GM06990 (cell line): ENCODE results near the gene STXBP1.
A peak's percentile ranks its signal among the peaks of the same experiment; 100 is the strongest.

Experiments
- DNase-seq: peaks from one replicate; pipeline ENCODE4 v3.0.0-alpha.2; 2011; ENCODE audit not compliant: insufficient read length; ENCODE audit errors: extremely low read depth
- H3K27me3 ChIP-seq: replicated peaks from 2 replicates; pipeline ENCODE4 v1.6.0; 2011; ENCODE audit warnings: low read length; ENCODE audit not compliant: control insufficient read depth, insufficient read depth
- H3K36me3 ChIP-seq: 2 replicates; pipeline ENCODE4 v1.5.1; 2011; ENCODE audit warnings: low read length; ENCODE audit not compliant: control insufficient read depth, insufficient read depth
- H3K4me3 ChIP-seq: replicated peaks from 2 replicates; pipeline ENCODE4 v1.5.1; 2011; ENCODE audit warnings: low read depth, mild to moderate bottlenecking, control low read depth, low read length
- TF ChIP-seq, protein P1 (sequence below): IDR thresholded peaks from 2 replicates; pipeline ENCODE4 v1.5.1; 2011; ENCODE audit warnings: low read length, control low read depth, mild to moderate bottlenecking, inconsistent platforms; ENCODE audit not compliant: insufficient read depth, poor library complexity, severe bottlenecking

The STXBP1 gene

DNA sequence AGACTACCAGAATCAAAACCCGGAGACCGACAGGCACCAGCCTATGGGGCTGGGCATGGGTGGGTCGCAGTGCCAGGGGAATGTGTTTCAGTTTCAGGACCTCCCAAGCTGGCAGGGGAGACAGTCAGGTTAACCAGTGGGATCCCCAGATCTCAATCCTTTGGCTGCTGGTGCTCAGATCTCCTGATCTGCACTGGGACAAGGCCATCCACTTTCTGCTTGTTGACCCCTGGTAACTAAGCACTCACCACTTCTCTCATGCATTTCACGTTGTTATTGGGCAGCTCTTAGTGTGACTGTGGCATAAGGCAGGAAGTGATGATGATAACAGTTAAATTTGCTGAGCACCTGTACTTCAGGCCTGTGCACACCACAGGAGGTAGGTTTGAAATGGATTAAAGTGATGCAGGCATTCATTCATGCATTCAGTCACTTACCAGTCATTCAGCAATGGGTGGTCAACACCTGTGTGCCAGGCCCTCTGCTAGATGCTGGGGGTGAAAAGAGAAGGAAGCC lies 42.1 kb upstream of the STXBP1 start:
- Histone ChIP-seq H3K27me3 (no peaks in the 10 kb centered on the region; the same call in 1 of the 2 replicates), H3K4me3 (peak overlapping the region; percentile 66), H3K36me3 (no peaks in the 10 kb centered on the region)
- peak; percentile 43 for DNase-seq
- TF ChIP-seq, protein P1, sequence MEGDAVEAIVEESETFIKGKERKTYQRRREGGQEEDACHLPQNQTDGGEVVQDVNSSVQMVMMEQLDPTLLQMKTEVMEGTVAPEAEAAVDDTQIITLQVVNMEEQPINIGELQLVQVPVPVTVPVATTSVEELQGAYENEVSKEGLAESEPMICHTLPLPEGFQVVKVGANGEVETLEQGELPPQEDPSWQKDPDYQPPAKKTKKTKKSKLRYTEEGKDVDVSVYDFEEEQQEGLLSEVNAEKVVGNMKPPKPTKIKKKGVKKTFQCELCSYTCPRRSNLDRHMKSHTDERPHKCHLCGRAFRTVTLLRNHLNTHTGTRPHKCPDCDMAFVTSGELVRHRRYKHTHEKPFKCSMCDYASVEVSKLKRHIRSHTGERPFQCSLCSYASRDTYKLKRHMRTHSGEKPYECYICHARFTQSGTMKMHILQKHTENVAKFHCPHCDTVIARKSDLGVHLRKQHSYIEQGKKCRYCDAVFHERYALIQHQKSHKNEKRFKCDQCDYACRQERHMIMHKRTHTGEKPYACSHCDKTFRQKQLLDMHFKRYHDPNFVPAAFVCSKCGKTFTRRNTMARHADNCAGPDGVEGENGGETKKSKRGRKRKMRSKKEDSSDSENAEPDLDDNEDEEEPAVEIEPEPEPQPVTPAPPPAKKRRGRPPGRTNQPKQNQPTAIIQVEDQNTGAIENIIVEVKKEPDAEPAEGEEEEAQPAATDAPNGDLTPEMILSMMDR: no peak

DNA sequence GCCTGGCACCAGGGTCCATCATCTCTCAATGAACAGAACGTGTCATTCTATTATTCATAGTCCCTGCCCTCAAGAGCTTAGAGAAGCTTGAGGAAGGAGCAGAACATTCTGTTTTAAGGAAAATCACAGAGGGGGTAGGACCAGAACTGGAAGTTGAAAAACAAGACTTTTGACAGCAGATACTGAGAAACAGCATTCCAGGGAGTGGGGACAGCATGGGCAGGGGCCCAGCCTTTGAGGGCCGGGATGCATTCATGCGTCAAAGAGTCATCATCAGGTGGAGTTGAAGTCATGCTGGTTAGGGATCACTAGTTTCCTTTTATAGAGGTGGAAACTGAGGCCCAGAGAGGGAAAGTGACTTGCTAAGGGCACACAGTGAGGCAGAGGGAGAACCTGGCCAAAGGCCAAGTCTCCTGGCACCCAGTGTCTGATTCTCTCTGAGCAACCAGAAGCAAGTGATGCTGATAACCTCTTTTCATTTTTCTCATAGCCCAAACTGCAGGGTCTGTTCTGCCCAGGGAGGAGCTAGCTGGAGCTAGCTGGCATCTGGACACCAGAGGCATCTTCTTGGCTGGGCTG lies 41.5 kb upstream of the STXBP1 start:
- Histone ChIP-seq H3K27me3 (no peaks in the 10 kb centered on the region; the same call in 1 of the 2 replicates), H3K36me3 (no peaks in the 10 kb centered on the region), H3K4me3 (no peak overlapping the region)
- DNase-seq: no peak
- TF ChIP-seq, protein P1: no peak

GRCh38 chr9:127571971-127572370 lies 40.1 kb upstream of the STXBP1 start:
- Histone ChIP-seq H3K27me3 (no peaks in the 10 kb centered on the region; the same call in 1 of the 2 replicates), H3K4me3 (no peak overlapping the region), H3K36me3 (no peaks in the 10 kb centered on the region)
- TF ChIP-seq, protein P1: no peak
- no peak for DNase-seq

DNA sequence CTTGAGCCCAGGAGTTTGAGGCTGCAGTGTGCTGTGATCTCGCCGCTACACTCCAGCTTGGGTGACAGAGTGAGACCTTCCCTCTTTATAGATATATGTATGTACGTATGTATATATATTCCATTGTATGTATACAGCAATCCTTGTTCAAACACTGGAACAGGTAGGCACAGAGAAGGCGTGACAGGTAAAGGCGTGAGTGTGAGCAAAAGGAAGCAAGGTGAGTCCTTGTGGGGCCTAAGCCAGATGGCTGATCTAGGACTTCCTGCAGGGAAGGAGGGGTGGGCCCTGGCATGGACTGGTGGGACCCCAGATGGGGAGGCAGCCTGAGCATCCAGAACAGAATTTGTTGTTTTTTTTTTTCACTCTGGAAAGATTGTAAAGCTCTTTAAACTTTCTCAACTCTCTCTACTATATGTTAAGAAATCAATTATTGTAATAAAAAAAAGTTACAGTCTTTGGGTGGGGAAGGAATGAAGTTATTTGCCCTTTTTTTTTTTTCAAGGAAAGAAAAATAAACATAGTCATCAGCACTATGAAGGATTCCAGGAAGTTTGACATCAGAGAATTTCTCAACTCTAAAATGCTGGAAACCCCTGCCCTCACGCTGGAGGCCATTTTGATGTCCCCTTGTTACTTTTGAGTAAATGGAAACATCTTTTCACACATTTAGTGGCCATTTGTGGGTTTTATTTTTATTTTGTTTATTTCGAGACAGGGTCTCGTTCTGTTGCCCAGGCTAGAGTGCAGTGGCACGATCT lies 38.9 kb upstream of the STXBP1 start:
- H3K4me3 ChIP-seq: no peak overlapping the region
- no peak for DNase-seq
- no peaks in the 10 kb centered on the region; the same call in 1 of the 2 replicates for H3K27me3 ChIP-seq
- TF ChIP-seq, protein P1: no peak
- no peaks in the 10 kb centered on the region for H3K36me3 ChIP-seq

- DNase-seq: no peak
- no peaks in the 10 kb centered on the region for H3K27me3 ChIP-seq
- H3K4me3 ChIP-seq: no peak overlapping the region
- H3K36me3 ChIP-seq: no peaks in the 10 kb centered on the region
- TF ChIP-seq, protein P1: no peak
Measured at GRCh38 chr9:127574072-127574993, 37.7 kb upstream of the STXBP1 start.
